ENCODE measurements around the gene GIMAP4.

DNA sequence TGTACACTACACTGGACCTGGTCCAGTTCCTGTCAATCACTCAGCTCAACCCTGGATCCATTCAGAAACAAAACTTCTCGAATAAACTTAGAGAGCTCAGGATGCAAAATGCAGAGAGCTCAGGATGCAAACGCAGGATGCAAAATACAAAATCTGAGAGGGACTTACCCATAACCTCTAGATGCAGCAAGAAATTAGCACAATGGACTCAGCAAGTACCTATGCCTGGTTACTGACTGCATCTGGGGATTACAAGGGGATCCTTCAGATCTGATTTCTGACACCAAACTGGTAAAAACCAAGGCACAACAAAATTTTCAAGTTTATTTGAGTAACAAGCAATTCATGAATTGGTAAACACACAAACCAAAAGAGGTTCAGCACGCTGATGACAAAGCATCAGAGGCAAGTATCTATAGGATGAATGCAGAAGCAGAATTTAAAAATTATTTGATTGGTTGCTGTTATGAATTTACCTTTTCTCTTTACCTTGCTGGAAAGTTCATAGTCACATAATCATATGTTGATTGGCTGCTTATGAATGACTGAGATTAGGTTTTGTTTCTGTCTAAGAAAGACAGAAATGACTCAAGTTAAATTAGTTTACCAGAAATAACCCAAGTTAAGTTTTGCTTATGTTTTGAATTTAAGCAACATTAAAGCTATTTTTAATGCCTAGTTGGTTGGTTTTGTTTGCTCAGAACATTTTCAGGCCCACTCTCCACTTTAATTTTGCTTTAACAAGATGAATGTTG, 53.6 kb downstream of the GIMAP4 start:
- no peak for TF ChIP-seq EZH2 (IDR thresholded peaks at IDR 0.05; ENCODE audit: low read depth)
- TF ChIP-seq, protein P1, sequence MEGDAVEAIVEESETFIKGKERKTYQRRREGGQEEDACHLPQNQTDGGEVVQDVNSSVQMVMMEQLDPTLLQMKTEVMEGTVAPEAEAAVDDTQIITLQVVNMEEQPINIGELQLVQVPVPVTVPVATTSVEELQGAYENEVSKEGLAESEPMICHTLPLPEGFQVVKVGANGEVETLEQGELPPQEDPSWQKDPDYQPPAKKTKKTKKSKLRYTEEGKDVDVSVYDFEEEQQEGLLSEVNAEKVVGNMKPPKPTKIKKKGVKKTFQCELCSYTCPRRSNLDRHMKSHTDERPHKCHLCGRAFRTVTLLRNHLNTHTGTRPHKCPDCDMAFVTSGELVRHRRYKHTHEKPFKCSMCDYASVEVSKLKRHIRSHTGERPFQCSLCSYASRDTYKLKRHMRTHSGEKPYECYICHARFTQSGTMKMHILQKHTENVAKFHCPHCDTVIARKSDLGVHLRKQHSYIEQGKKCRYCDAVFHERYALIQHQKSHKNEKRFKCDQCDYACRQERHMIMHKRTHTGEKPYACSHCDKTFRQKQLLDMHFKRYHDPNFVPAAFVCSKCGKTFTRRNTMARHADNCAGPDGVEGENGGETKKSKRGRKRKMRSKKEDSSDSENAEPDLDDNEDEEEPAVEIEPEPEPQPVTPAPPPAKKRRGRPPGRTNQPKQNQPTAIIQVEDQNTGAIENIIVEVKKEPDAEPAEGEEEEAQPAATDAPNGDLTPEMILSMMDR (conservative IDR thresholded peaks at IDR 0.05) = no peak
